ENCODE results near the gene ACE.

Gene ACE

DNA sequence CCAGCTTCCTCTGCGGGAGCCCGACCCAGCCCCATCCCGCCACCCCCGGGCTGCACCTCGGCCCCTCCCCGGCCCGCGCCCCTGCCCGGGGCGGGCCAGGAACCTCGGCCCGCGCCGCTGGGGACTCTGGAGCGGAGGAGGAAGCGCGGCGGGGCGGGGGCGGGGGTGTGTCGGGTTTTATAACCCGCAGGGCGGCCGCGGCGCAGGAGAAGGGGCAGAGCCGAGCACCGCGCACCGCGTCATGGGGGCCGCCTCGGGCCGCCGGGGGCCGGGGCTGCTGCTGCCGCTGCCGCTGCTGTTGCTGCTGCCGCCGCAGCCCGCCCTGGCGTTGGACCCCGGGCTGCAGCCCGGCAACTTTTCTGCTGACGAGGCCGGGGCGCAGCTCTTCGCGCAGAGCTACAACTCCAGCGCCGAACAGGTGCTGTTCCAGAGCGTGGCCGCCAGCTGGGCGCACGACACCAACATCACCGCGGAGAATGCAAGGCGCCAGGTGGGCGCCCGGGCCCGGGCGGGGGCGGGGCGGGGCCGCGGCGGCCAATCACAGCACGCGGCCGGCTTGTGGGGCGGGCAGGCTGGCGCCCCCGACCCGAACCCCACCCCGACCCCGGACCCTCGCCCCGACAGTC lies at the start of gene ACE:
Gene ACE (plus strand): TSS at position 208 of the 626 bp plus-strand sequence. CDS start 34 bp downstream, at position 242.
- Histone ChIP-seq H3K4me3 (ENCODE audit: low read depth in 1 of 2, low read length in 1 of 2) (peak within 1 kb of the TSS in 1 of 2 experiments; percentile 32), H3K36me3 (no peaks in the 10 kb centered on the region), H3K4me1 (ENCODE audit: control insufficient read depth in 1 of 2, insufficient read depth in 1 of 2, low read depth in 1 of 2, low read length in 1 of 2) (peaks cover 5 to 16% of the 10 kb centered on the region in 2 experiments), H3K9me3 (no peaks in the 10 kb centered on the region), H3K27me3 (peaks cover 79% of the 10 kb centered on the region), H3K27ac (no peak within 1 kb of the TSS)
- TF ChIP-seq, protein P1, sequence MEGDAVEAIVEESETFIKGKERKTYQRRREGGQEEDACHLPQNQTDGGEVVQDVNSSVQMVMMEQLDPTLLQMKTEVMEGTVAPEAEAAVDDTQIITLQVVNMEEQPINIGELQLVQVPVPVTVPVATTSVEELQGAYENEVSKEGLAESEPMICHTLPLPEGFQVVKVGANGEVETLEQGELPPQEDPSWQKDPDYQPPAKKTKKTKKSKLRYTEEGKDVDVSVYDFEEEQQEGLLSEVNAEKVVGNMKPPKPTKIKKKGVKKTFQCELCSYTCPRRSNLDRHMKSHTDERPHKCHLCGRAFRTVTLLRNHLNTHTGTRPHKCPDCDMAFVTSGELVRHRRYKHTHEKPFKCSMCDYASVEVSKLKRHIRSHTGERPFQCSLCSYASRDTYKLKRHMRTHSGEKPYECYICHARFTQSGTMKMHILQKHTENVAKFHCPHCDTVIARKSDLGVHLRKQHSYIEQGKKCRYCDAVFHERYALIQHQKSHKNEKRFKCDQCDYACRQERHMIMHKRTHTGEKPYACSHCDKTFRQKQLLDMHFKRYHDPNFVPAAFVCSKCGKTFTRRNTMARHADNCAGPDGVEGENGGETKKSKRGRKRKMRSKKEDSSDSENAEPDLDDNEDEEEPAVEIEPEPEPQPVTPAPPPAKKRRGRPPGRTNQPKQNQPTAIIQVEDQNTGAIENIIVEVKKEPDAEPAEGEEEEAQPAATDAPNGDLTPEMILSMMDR (IDR thresholded peaks at IDR 0.05) = no peak

GRCh38 chr17:63429766-63430165 lies 47.1 kb upstream of the ACE start:
- Histone ChIP-seq H3K27ac (no peak overlapping the region), H3K36me3 (no peaks in the 10 kb centered on the region), H3K27me3 (peaks cover 30% of the 10 kb centered on the region), H3K9me3 (no peaks in the 10 kb centered on the region), H3K4me3 (ENCODE audit: low read depth in 1 of 2, low read length in 1 of 2) (no peak overlapping the region), H3K4me1 (ENCODE audit: control insufficient read depth in 1 of 2, insufficient read depth in 1 of 2, low read depth in 1 of 2, low read length in 1 of 2) (peaks cover 0 to under 1% of the 10 kb centered on the region in 2 experiments)
- TF ChIP-seq, protein P1 (IDR thresholded peaks at IDR 0.05) = no peak

DNA sequence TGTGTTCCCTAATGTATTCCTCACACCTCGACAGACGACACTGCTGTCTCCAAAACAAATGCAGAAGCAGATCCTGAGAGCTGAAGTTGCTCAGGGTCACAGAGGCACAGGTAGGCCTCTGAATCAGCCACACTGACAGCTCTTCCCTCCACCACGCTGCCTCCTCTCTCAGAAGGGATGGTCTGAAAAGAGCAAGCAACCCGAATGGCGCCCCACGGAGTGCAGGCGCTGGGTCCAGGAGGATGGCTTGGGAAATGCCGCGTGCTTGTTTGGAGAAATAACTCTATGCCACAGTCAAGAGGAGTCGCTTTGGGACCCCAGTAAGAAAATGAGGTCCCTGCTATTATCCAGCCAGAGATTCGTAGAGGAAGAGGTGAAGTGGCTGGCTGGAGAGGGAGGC lies 46.6 kb upstream of the ACE start:
- Histone ChIP-seq H3K36me3 (no peaks in the 10 kb centered on the region), H3K27me3 (peaks cover 34% of the 10 kb centered on the region), H3K4me3 (ENCODE audit: low read depth in 1 of 2, low read length in 1 of 2) (no peak overlapping the region), H3K9me3 (no peaks in the 10 kb centered on the region), H3K27ac (no peak overlapping the region), H3K4me1 (ENCODE audit: control insufficient read depth in 1 of 2, insufficient read depth in 1 of 2, low read depth in 1 of 2, low read length in 1 of 2) (peaks cover 2 to 5% of the 10 kb centered on the region in 2 experiments)
- TF ChIP-seq, protein P1 (IDR thresholded peaks at IDR 0.05) = no peak

GRCh38 chr17:63431618-63431938 lies 45.3 kb upstream of the ACE start:
- H3K27ac ChIP-seq = no peak overlapping the region
- H3K4me1 ChIP-seq (ENCODE audit: control insufficient read depth in 1 of 2, insufficient read depth in 1 of 2, low read depth in 1 of 2, low read length in 1 of 2) = peaks cover 2 to 5% of the 10 kb centered on the region in 2 experiments
- TF ChIP-seq, protein P1 (IDR thresholded peaks at IDR 0.05) = no peak
- peaks cover 48% of the 10 kb centered on the region for H3K27me3 ChIP-seq
- H3K9me3 ChIP-seq = no peaks in the 10 kb centered on the region
- no peaks in the 10 kb centered on the region for H3K36me3 ChIP-seq
- no peak overlapping the region for H3K4me3 ChIP-seq (ENCODE audit: low read depth in 1 of 2, low read length in 1 of 2)

DNA sequence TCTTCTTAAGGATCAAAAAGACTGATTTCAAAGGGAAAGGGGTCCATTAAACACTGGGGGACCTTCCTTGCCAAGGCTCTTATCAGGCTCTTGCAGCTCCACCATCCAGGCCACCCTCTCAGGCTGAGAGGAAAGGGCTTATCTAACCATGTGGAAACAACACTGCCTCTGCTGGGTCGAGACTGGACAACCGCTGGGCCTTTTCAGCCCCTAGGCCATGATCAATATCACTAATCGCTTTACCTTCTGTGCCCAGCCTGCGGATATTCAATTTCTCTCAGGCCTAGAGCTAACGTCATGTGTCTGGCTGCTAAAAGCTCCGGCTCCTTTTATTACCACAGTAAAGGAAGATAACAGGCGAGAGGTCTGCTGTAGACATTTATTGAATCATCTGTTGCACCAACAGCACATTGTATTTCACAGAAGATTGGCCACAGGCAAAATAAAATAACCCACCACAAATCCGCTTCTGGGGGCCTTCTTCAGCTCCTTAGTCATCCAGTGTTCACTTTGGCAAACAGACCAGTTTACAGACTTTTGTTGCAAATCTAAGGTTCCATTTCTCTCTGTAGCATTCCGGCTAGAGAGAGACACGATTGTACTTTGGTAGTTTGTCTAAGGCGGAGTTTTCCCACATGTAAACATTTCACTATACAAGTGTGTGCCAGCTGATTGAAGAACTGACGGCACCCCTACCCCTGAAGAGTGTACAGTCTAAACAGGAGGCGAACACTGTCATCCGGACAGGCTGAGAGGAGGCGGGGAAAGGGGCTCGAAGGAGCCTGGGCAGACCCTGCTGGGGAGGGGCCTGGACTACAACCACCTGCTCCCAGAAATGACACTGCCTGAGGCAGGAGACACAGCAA lies 44.7 kb upstream of the ACE start:
- H3K27ac ChIP-seq = no peak overlapping the region
- TF ChIP-seq, protein P1 (IDR thresholded peaks at IDR 0.05) = no peak

More for the DNA sequence above, 44.7 kb upstream of the ACE start:
- Histone ChIP-seq H3K36me3 (no peaks in the 10 kb centered on the region), H3K9me3 (no peaks in the 10 kb centered on the region), H3K4me1 (ENCODE audit: control insufficient read depth in 1 of 2, insufficient read depth in 1 of 2, low read depth in 1 of 2, low read length in 1 of 2) (peaks cover 2 to 5% of the 10 kb centered on the region in 2 experiments), H3K4me3 (ENCODE audit: low read depth in 1 of 2, low read length in 1 of 2) (no peak overlapping the region), H3K27me3 (peaks cover 54% of the 10 kb centered on the region)
